ENCODE data around the gene ATRAID.

DNA sequence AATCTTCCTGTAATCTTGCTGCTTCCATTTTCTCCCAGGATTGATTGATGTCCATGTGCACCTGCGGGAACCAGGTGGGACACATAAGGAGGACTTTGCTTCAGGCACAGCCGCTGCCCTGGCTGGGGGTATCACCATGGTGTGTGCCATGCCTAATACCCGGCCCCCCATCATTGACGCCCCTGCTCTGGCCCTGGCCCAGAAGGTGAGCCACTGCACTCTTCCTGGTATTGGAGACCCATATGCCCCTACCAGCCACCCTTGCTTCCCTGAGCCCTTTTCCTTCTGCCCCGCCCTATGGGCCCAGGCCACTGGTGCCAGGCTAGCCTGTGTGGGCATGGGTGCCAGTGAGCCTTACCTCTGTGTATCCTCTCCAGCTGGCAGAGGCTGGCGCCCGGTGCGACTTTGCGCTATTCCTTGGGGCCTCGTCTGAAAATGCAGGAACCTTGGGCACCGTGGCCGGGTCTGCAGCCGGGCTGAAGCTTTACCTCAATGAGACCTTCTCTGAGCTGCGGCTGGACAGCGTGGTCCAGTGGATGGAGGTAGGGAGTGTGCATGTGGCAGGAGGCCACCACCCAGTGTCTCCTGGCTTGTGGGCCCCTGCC lies 25.6 kb downstream of the ATRAID start:
- TF ChIP-seq, protein P1, sequence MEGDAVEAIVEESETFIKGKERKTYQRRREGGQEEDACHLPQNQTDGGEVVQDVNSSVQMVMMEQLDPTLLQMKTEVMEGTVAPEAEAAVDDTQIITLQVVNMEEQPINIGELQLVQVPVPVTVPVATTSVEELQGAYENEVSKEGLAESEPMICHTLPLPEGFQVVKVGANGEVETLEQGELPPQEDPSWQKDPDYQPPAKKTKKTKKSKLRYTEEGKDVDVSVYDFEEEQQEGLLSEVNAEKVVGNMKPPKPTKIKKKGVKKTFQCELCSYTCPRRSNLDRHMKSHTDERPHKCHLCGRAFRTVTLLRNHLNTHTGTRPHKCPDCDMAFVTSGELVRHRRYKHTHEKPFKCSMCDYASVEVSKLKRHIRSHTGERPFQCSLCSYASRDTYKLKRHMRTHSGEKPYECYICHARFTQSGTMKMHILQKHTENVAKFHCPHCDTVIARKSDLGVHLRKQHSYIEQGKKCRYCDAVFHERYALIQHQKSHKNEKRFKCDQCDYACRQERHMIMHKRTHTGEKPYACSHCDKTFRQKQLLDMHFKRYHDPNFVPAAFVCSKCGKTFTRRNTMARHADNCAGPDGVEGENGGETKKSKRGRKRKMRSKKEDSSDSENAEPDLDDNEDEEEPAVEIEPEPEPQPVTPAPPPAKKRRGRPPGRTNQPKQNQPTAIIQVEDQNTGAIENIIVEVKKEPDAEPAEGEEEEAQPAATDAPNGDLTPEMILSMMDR (IDR thresholded peaks at IDR 0.05), result no peak
- TF ChIP-seq EP300 (IDR thresholded peaks at IDR 0.05), result no peak
- no peak for TF ChIP-seq POLR2A (IDR thresholded peaks at IDR 0.05)
